Globus pallidus (tissue), 1 donor: ENCODE data around the gene JAZF1.

Source experiments
- DNase-seq: peaks from one replicate; pipeline ENCODE4 v3.0.0-alpha.2; 2015; ENCODE audit warnings: low spot score

JAZF1 gene

GRCh38 chr7:28106321-28106829, 74.2 kb downstream of the JAZF1 start:
- DNase-seq = no peak

GRCh38 chr7:28105234-28105633, 75.4 kb downstream of the JAZF1 start:
- DNase-seq = no peak

- DNase-seq = no peak
Measured at GRCh38 chr7:28104811-28105210, 75.8 kb downstream of the JAZF1 start.

- DNase-seq = no peak
Measured at GRCh38 chr7:28104041-28104541, 76.5 kb downstream of the JAZF1 start.

- no peak for DNase-seq
Measured at GRCh38 chr7:28102797-28103196, 77.8 kb downstream of the JAZF1 start.

- DNase-seq = peak; percentile 65
Measured at GRCh38 chr7:28096713-28097112, 83.9 kb downstream of the JAZF1 start.

GRCh38 chr7:28095231-28095630, 85.4 kb downstream of the JAZF1 start:
- no peak for DNase-seq

GRCh38 chr7:28093623-28094232, 86.9 kb downstream of the JAZF1 start:
- DNase-seq = peak; percentile 50

GRCh38 chr7:28091190-28091589, 89.4 kb downstream of the JAZF1 start:
- DNase-seq = no peak

GRCh38 chr7:28088901-28089714, 91.5 kb downstream of the JAZF1 start:
- no peak for DNase-seq

- DNase-seq = no peak
Measured at GRCh38 chr7:28088032-28088431, 92.6 kb downstream of the JAZF1 start.

GRCh38 chr7:28086198-28086597, 94.4 kb downstream of the JAZF1 start:
- no peak for DNase-seq

GRCh38 chr7:28083998-28084985, 96.3 kb downstream of the JAZF1 start:
- DNase-seq = no peak

GRCh38 chr7:28083164-28083997, 97.2 kb downstream of the JAZF1 start:
- DNase-seq = no peak

GRCh38 chr7:28082071-28082470, 98.5 kb downstream of the JAZF1 start:
- no peak for DNase-seq

GRCh38 chr7:28081016-28081415, 99.6 kb downstream of the JAZF1 start:
- DNase-seq = no peak

GRCh38 chr7:28078036-28078901, 102.3 kb downstream of the JAZF1 start:
- DNase-seq = peak; percentile 37

- no peak for DNase-seq
Measured at GRCh38 chr7:28077616-28078015, 103.0 kb downstream of the JAZF1 start.

GRCh38 chr7:28076423-28077200, 104.0 kb downstream of the JAZF1 start:
- no peak for DNase-seq
